ENCODE data around the gene TRIM14.
"Not testable (repeated sequence)": the region's sequence is repeated elsewhere in the genome, so short reads cannot be mapped to it uniquely, and the experiment has no call there.

The TRIM14 gene

GRCh38 chr9:98045234-98046179, 73.5 kb downstream of the TRIM14 start:
- DNase-seq = peak; percentile 87 to 92

GRCh38 chr9:98043915-98044314, 75.1 kb downstream of the TRIM14 start:
- DNase-seq = peak; percentile 44 to 48

GRCh38 chr9:98040212-98040611, 78.8 kb downstream of the TRIM14 start:
- DNase-seq = no peak

- DNase-seq = no peak
These were observed 79.4 kb downstream of the TRIM14 start for GRCh38 chr9:98039607-98040017.

- DNase-seq = no peak
These were observed 80.1 kb downstream of the TRIM14 start for GRCh38 chr9:98038958-98039357.

- peak; percentile 86 to 92 for DNase-seq
These were observed 81.7 kb downstream of the TRIM14 start for GRCh38 chr9:98037357-98037756.

DNA sequence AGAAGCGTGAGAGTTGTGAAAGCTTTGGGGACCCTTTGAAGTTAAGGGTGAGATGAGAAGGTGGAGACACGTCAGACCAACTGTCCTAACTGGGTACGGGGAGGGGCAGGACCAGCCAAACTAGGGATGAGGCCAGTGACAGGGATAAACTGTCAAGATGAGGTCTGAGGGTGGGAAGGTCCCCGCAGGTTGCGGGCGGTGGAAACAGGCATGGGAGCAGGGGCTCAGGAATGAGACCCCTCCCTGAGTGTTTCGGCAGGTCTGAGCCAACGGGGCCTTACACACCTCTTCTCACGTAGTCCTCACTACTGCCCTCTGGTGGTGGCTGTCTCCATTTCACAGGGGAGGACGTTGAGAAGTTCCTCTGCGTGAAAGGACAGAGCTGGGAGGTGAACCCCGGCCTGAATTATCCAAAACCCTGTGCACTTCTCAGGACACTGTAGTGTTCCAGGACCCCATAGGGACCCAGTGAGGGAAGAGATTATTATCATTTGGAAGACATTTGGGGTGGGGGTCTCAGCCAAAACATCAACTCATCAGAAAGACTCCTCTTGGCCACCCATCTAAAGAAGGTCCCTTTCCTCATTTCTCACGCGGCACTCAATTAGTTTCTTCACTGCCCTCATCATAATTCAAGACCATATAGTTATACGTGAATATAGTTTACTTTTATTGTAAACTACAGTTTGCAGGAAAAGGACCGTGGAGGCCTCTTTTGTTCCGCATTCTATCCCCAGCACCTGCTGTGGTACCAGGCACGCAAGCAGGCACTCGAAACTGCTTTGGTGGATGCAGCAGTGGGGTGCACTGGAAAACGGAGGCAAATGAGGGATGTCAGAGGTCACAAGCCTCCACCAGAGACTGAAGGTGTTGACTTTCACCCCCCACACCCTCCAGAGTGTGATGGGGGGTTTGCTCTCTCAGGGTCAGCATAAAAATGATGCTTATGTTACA, 84.2 kb downstream of the TRIM14 start:
- peak; percentile 81 to 85 for DNase-seq

GRCh38 chr9:98031935-98032334, 87.1 kb downstream of the TRIM14 start:
- no peak for DNase-seq

- no peak for DNase-seq
These were observed 87.9 kb downstream of the TRIM14 start for GRCh38 chr9:98031169-98031568.

DNA sequence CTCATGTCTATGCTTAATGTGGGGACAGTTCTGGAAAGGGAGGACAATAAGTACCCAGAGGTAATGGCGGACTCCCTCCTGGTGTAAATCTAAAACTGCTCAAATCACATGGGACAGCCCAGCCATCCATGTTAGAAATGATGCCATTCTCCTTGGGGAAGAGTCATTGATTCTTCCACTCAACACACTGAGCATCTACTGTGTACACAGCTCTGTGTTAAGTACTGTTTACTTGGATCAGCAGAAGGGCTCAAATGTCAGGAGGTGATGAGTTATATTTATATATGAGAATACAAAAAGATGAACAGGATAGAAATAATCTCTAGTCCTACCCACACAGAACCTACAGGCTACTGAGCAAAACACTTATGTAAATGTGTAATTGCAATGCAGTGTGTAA, 94.3 kb downstream of the TRIM14 start:
- DNase-seq = no peak

- DNase-seq = no peak
These were observed 96.6 kb downstream of the TRIM14 start for GRCh38 chr9:98022447-98022846.

GRCh38 chr9:98021306-98022040, 97.5 kb downstream of the TRIM14 start:
- DNase-seq = no peak

DNA sequence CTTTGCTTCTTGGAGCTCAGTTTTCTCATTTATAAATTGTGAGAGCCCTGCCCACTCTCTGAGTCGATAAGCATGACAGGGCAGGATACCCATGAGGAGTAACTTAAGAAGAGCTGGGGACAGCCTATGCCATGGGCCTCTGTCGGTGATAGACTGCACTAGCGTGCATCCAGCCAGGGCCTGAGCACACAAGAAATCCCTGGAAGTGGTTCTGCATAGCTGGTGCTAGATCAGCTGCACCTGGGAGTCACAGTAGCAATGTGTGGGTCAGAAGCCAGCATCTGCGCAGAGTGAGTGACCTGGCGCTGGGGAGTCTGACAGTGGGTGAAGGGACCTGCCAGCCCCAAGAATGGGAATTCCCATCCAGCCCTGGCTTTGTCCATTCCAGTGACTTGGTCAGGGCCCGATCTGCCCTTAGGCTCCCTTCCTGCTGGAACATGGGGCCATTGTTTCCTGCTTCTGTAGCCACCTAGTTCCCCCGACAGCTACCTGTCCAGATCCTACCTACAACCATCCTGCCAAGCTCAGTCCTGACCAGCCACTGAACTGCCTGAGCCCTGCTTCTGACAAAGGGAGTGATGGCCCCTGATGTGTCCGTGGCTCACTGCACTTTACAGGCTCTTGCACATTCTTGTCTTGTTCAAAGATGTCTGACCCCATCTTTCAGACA, 98.4 kb downstream of the TRIM14 start:
- no peak for DNase-seq

DNA sequence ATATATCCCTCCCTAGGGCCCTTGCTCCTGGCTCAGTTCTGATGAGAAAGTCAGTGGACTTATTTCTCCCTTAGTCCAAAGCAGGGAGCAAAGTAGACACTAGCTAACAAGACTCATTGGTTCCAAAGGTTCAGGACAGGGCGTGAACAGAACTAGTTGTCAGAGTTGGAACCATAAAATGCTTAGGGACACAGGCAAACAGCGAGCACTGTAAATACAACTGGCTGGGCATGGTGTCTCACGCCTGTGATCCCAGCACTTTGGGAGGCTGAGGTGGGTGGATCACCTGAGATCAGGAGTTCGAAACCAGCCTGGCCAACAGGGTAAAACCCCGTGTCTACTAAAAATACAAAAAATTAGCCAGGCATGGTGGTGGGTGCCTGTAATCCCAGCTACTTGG, 99.2 kb downstream of the TRIM14 start:
- not testable (repeated sequence) for DNase-seq

Data from inflammatory macrophage (primary cell).